GM10266 (cell line): ENCODE results near the gene CYP2W1.
A peak's percentile ranks its signal among the peaks of the same experiment; 100 is the strongest.

Source experiments
- DNase-seq: peaks from one replicate; pipeline ENCODE4 v3.0.0; 2012; ENCODE audit errors: extremely low spot score
- CTCF ChIP-seq: IDR thresholded peaks from 2 replicates; pipeline ENCODE4 v1.5.1; 2012; ENCODE audit warnings: mild to moderate bottlenecking, low read depth; ENCODE audit not compliant: control insufficient read depth, insufficient read depth; ENCODE audit errors: missing control alignments

Gene CYP2W1

GRCh38 chr7:1019789-1020610 is 37.0 kb downstream of the CYP2W1 start:
- no peak for DNase-seq
- TF ChIP-seq CTCF, result no peak

- TF ChIP-seq CTCF, result no peak
Measured at GRCh38 chr7:1020849-1021251, 37.9 kb downstream of the CYP2W1 start.

GRCh38 chr7:1021366-1021765 is 38.4 kb downstream of the CYP2W1 start:
- no peak for TF ChIP-seq CTCF
- DNase-seq, result no peak

More at GRCh38 chr7:1020849-1021251, 37.9 kb downstream of the CYP2W1 start:
- DNase-seq, result no peak

- TF ChIP-seq CTCF, result no peak
- no peak for DNase-seq
Measured at GRCh38 chr7:1021931-1022330, 39.0 kb downstream of the CYP2W1 start.

GRCh38 chr7:1022356-1022755 is 39.4 kb downstream of the CYP2W1 start:
- TF ChIP-seq CTCF, result no peak
- DNase-seq, result no peak

- no peak for DNase-seq
- no peak for TF ChIP-seq CTCF
Measured at GRCh38 chr7:1022801-1023465, 40.0 kb downstream of the CYP2W1 start.

GRCh38 chr7:1024331-1024841 is 41.4 kb downstream of the CYP2W1 start:
- peak; percentile 92 for DNase-seq

More at GRCh38 chr7:1024331-1024841, 41.4 kb downstream of the CYP2W1 start:
- TF ChIP-seq CTCF, result no peak
